Panc1 (cell line): ENCODE results near the gene FRY. TPM values are rescaled to one million over a fixed set of nuclear protein-coding genes. Genes with fewer than 3 reads are reported as not detected.

Experiments
- ATAC-seq: fragments of 200-7000 bp; cut with Tn5 transposase; 2 replicates; pipeline ENCODE4 v1.9.1; 2020; ENCODE audit warnings: mild to moderate bottlenecking, moderate library complexity
- BruUV-seq: library from RNA; stranded (reverse); fragments of 400-500 nt; replicated peaks from 2 replicates; lab custom pipeline; 2021; lab: Mats Ljungman, UMichigan
- CTCF ChIA-PET: fragments of 300-600 bp; sonication (Branson Sonifier 250); formaldehyde crosslinking; loops from one replicate; lab custom pipeline; 2022; ENCODE audit warnings: antibody characterized with exemption; lab: Charles Lee
- POLR2A ChIA-PET: fragments of 300-600 bp; sonication (Branson Sonifier 250); formaldehyde crosslinking; loops from one replicate; lab custom pipeline; 2022; ENCODE audit warnings: antibody characterized with exemption; lab: Charles Lee
- DNase-seq: peaks from one replicate; pipeline ENCODE4 v3.0.0-alpha.2; 2010; ENCODE audit warnings: low read depth, low spot score
- H3K27ac ChIP-seq: 2 replicates; pipeline ENCODE4 v1.5.1; 2011; ENCODE audit warnings: mild to moderate bottlenecking, low read length, inconsistent platforms
- H3K27me3 ChIP-seq: fragments of 200-500 bp; sonication (Bioruptor generic); 2 replicates; pipeline ENCODE4 v1.6.0; 2014; ENCODE audit warnings: low read length, inconsistent platforms; ENCODE audit not compliant: control insufficient read depth, insufficient read depth
- H3K36me3 ChIP-seq: fragments of 200-500 bp; sonication (Bioruptor generic); 2 replicates; pipeline ENCODE4 v1.5.1; 2014; ENCODE audit warnings: inconsistent platforms, mild to moderate bottlenecking, low read length, moderate library complexity; ENCODE audit not compliant: control insufficient read depth, insufficient read depth
- H3K4me1 ChIP-seq: 2 replicates; pipeline ENCODE4 v1.5.1; 2011; ENCODE audit warnings: inconsistent platforms, mild to moderate bottlenecking, low read length, moderate library complexity; ENCODE audit not compliant: control insufficient read depth, insufficient read depth
- H3K4me3 ChIP-seq, 2 experiments: 2 replicates each; pipeline ENCODE4 v1.5.1; 2011 to 2012; ENCODE audit warnings: low read depth in 2 of 2, low read length in 2 of 2, mild to moderate bottlenecking in 2 of 2, inconsistent platforms in 1 of 2, moderate library complexity in 1 of 2
- H3K9me3 ChIP-seq: fragments of 200-500 bp; sonication (Bioruptor generic); 2 replicates; pipeline ENCODE4 v1.5.1; 2014; ENCODE audit warnings: low read depth, mild to moderate bottlenecking, inconsistent platforms, low read length, moderate library complexity; ENCODE audit not compliant: control insufficient read depth, insufficient read depth
- CTCF ChIP-seq: fragments of 450-650 bp; IDR thresholded peaks from 2 replicates; pipeline ENCODE4 v1.5.1; 2017; ENCODE audit warnings: mild to moderate bottlenecking
- POLR2AphosphoS5 ChIP-seq: IDR thresholded peaks from 2 replicates; pipeline ENCODE4 v1.6.1; 2012; ENCODE audit warnings: mild to moderate bottlenecking, low read depth, low read length, moderate library complexity
- REST ChIP-seq, 2 experiments: IDR thresholded peaks; 2 replicates each; pipeline ENCODE4 v1.6.1; 2011 to 2012; ENCODE audit warnings: low read depth in 2 of 2, control low read depth in 1 of 2, low read length in 1 of 2, mild to moderate bottlenecking in 1 of 2, moderate library complexity in 1 of 2; ENCODE audit not compliant: insufficient read depth in 1 of 2
- SIN3A ChIP-seq: IDR thresholded peaks from 2 replicates; pipeline ENCODE4 v1.6.1; 2012; ENCODE audit warnings: low read depth, mild to moderate bottlenecking, low read length, moderate library complexity, borderline replicate concordance; ENCODE audit not compliant: insufficient read depth
- TCF7L2 ChIP-seq: IDR thresholded peaks from 2 replicates; pipeline ENCODE4 v1.6.1; 2011; ENCODE audit warnings: mild to moderate bottlenecking, low read depth, low read length, inconsistent platforms
- in situ Hi-C: cut with HindIII; loops from 2 replicates; pipeline ENCODE4 v1.10.0; 2016; ENCODE audit warnings: low sequenced_read_pairs, low pct_unique_long_range_greater_than_20kb
- intact Hi-C: fragments of 100-400 bp; cut with micrococcal nuclease; formaldehyde crosslinking; loops from one replicate; pipeline ENCODE4 v1.10.0; 2022; ENCODE audit not compliant: unreplicated experiment
- total RNA-seq: library from RNA; stranded (reverse); gene quantifications from one replicate; pipeline ENCODE4 v1.2.1, GENCODE V29; 2021; ENCODE audit not compliant: unreplicated experiment

Gene FRY
- total RNA-seq, 1 experiment from 2014 or later: 0.18 TPM

DNA sequence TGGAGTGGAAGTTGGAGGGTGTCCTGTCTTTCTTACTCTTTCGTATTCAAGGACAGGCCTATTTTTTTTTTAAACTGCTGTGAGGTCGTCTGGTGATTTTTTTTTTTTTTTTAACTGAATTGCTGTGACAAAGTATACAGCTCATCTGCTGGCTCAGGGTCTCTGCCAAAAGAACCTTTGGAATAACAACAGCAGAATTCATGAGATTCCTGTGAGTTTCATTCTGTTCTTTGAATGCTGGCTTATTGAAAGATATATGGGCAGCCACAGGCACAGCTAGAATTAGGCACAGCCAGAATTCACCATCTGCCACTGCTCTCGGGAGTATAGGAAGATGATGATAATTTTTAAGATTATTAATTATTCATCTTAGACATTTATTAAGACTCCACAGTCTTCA, 21.4 kb upstream of the FRY start:
- ChIA-PET CTCF (no interaction called here), POLR2A (no interaction called here)
- in situ Hi-C loops: no loop called here
- DNase-seq: no peak
- Histone ChIP-seq H3K27ac (no peak overlapping the region), H3K9me3 (no peaks in the 10 kb centered on the region), H3K4me1 (no peaks in the 10 kb centered on the region), H3K27me3 (no peaks in the 10 kb centered on the region), H3K4me3 (no peak overlapping the region), H3K36me3 (no peaks in the 10 kb centered on the region)
- BruUV-seq: no TSS peak
- intact Hi-C loops: loop anchor here (10.0 kb wide), 1 partner anchor 305 kb away; the partner anchor contains the start of genes BRCA2 and ZAR1L
- no peak for ATAC-seq
- TF ChIP-seq POLR2AphosphoS5: no peak
- no peak for TF ChIP-seq SIN3A
- TF ChIP-seq REST (IDR thresholded peaks at IDR 0.05; ENCODE audit: insufficient read depth in 1 of 2, low read depth in 2 of 2, low read length in 1 of 2): no peak
- no peak for TF ChIP-seq TCF7L2

- DNase-seq: no peak
- intact Hi-C loops: loop anchor here (10.0 kb wide), 1 partner anchor 303 kb away; the partner anchor contains the start of genes BRCA2 and ZAR1L
- no peak for TF ChIP-seq TCF7L2
- TF ChIP-seq CTCF: no peak
- no peak for TF ChIP-seq SIN3A
- TF ChIP-seq REST (IDR thresholded peaks at IDR 0.05; ENCODE audit: insufficient read depth in 1 of 2, low read depth in 2 of 2, low read length in 1 of 2): no peak
- no peak for TF ChIP-seq POLR2AphosphoS5
- no peak for ATAC-seq
- H3K9me3 ChIP-seq: no peaks in the 10 kb centered on the region
- BruUV-seq: no TSS peak
- POLR2A ChIA-PET: interaction anchor here (0.6 kb wide), 1 partner anchor 11 kb away, joined by 10 read pairs; no protein-coding TSS in a partner anchor
- H3K4me1 ChIP-seq: no peaks in the 10 kb centered on the region
- H3K36me3 ChIP-seq: no peaks in the 10 kb centered on the region
- no peaks in the 10 kb centered on the region for H3K27me3 ChIP-seq
- H3K4me3 ChIP-seq: no peak overlapping the region
- CTCF ChIA-PET: no interaction called here
- no peak overlapping the region for H3K27ac ChIP-seq
- in situ Hi-C loops: no loop called here
Measured at GRCh38 chr13:32011971-32012370, 19.6 kb upstream of the FRY start.
